ENCODE results near the gene EPHA2. TPM values are rescaled to one million over a fixed set of nuclear protein-coding genes. Genes with fewer than 3 reads are reported as not detected.

The EPHA2 gene
- total RNA-seq, 1 donor from 2014 or later = 71.1 TPM

GRCh38 chr1:16149702-16150488 lies 6.0 kb downstream of the EPHA2 start:
- no peak for DNase-seq (ENCODE audit: low read depth in 2 of 2)

GRCh38 chr1:16149146-16149545 lies 6.7 kb downstream of the EPHA2 start:
- DNase-seq (ENCODE audit: low read depth in 2 of 2) = no peak

GRCh38 chr1:16148329-16149092 lies 7.4 kb downstream of the EPHA2 start:
- DNase-seq (ENCODE audit: low read depth in 2 of 2) = no peak

GRCh38 chr1:16147156-16147926 lies 8.5 kb downstream of the EPHA2 start:
- no peak for DNase-seq (ENCODE audit: low read depth in 2 of 2)

GRCh38 chr1:16146279-16147155 lies 9.4 kb downstream of the EPHA2 start:
- peak; percentile 81 to 94 for DNase-seq (ENCODE audit: low read depth in 2 of 2)

GRCh38 chr1:16145662-16146278 lies 10.1 kb downstream of the EPHA2 start:
- peak; percentile 95 to 98 for DNase-seq (ENCODE audit: low read depth in 2 of 2)

GRCh38 chr1:16145030-16145661 lies 10.7 kb downstream of the EPHA2 start:
- DNase-seq (ENCODE audit: low read depth in 2 of 2) = peak; percentile 90 to 94

GRCh38 chr1:16144325-16145029 lies 11.4 kb downstream of the EPHA2 start:
- no peak for DNase-seq (ENCODE audit: low read depth in 2 of 2)

GRCh38 chr1:16143566-16144324 lies 12.1 kb downstream of the EPHA2 start:
- DNase-seq (ENCODE audit: low read depth in 2 of 2) = no peak

GRCh38 chr1:16143005-16143565 lies 12.8 kb downstream of the EPHA2 start:
- DNase-seq (ENCODE audit: low read depth in 2 of 2) = no peak

GRCh38 chr1:16142383-16142995 lies 13.4 kb downstream of the EPHA2 start:
- no peak for DNase-seq (ENCODE audit: low read depth in 2 of 2)

- DNase-seq (ENCODE audit: low read depth in 2 of 2) = peak; percentile 69 to 84
Measured at GRCh38 chr1:16141573-16142336, 14.1 kb downstream of the EPHA2 start.

GRCh38 chr1:16140068-16140596 lies 15.7 kb downstream of the EPHA2 start:
- DNase-seq (ENCODE audit: low read depth in 2 of 2) = no peak

- peak in 1 of 2 donors; percentile 60 for DNase-seq (ENCODE audit: low read depth in 2 of 2)
Measured at GRCh38 chr1:16139473-16139962, 16.4 kb downstream of the EPHA2 start.

GRCh38 chr1:16138772-16139221 lies 17.1 kb downstream of the EPHA2 start:
- DNase-seq (ENCODE audit: low read depth in 2 of 2) = peak; percentile 74 to 81

- DNase-seq (ENCODE audit: low read depth in 2 of 2) = no peak
Measured at GRCh38 chr1:16137890-16138467, 17.9 kb downstream of the EPHA2 start.
